HTERT RPE-1 (cell line): Measurements from ENCODE around the gene DNAJC5.
"Not testable (repeated sequence)": the region's sequence is repeated elsewhere in the genome, so short reads cannot be mapped to it uniquely, and the experiment has no call there.

Experiments used
- in situ Hi-C: fragments of 300-500 bp; cut with MboI; formaldehyde crosslinking; loops from 4 replicates; pipeline ENCODE4 v1.14.3; 2020; ENCODE audit warnings: low sequenced_read_pairs

Gene DNAJC5

GRCh38 chr20:63966172-63966943 is 71.4 kb downstream of the DNAJC5 start:
- in situ Hi-C loops = no loop called here

- in situ Hi-C loops = no loop called here
These were observed 72.0 kb downstream of the DNAJC5 start for GRCh38 chr20:63966944-63967322.

DNA sequence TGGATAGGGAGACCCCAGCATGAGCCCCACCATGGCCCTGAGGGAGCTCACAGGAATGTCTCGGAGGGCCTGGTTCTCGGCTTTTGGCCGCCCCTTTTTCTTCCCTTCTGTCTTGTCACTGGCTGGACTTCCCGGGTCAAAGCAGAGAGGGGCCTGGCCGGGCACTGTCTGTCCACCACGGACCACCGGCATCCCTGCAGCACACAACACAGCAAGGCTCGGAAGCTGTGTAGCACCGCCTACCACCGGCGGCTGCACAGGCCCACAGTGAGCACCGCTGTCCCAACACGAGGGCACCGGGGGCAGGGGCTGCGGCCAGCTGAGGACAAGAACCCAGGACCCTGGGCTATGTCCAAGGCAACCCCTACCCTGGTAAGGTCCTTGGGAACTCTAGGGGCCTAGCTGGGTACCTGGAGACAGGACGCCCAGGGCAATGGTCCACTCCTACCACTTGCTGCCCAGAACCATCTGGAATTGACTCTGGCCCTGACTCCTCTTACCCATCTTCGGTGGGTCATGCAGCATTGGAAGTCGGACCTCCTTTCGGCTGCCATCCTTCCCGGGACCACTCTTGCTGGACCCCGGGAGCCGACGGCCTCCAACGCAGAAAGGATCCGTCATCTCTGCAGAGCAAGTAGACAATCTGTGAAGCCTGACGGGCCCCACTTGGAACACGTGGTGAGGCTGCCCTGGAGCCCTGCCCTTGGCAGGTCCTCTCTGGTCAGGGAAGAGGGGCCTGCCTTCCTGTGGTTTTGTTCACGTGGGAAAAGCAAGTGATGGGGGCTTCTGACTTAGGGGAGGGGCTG is 72.6 kb downstream of the DNAJC5 start:
- in situ Hi-C loops = no loop called here

DNA sequence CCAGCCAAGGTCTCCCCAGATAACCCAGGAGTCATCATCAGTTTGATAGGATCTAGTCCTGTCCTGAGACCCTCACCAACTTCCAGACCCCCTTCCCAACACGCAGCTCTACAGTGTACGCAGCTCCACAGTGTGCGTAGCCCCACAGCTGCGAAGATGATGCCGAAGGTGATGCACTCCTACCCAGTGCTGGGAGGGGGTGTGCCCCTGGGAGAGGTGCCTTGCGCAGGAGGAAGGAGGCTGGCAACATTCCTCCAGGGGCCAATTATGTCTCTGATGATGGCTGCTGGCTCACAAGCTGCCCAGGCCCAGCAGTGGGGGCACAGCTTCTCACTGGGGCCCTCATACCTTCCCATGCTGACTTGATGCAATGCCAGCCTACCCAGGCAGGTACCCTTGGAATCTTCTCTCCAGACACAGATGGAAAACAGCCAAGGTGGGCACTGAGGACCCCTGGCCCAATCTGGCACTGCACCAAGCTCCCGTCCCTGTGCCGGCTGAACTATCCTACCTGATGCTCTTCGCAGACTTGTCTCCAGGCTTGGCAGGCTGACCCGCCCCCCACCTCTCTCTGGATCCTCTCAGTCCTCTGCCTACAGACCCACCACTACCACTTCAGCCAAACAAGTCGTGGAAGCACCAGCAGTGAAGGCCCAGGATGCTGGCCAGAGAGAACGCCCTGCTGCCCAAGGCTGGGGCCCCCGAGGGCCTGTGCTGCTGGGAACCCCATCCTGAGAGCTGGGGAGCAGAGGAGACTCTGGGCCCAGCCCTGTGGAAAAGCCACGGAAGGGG is 73.4 kb downstream of the DNAJC5 start:
- in situ Hi-C loops = no loop called here

DNA sequence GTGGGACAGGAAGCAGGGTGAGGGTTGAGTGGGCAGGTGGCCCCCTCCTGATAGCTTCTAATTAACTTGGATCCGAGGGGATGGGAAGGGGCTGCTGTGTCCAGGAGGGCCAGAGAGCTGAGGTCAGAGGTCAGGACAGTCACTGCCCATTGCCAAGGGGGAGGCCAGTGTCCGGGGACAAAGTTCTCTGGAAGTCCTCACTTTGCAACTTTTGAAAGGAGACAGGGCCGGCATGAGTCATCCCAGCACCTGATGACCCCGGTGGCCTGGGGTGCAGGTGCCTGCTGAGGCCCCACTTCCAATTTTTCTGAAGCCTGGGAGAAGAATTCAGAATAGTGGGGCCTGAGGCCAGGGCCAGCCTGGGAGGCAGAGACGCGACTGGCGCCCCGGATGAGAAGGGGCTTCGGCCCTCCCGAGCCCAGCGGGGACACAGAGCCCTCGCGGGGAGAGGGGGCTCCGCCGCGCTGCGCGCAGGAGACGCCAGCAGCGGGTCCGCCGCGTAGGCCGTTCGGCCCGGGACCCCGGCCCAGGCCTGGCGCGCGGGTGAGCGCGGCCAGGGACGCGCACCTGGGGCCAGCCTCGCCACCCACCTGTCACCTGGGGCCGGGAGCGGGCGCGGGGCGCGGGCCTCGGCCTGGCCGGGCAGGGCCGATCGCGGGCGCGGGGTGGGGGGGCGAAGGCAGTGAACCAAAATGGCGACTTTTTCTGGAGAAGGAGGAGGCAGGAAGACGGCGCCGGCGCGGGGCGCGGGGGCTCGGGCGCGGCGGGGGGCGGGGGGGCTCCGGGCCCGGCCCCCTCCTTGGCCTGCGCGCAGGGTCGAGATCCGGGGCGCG is 74.2 kb downstream of the DNAJC5 start:
- in situ Hi-C loops = no loop called here

GRCh38 chr20:63969838-63970713 is 75.2 kb downstream of the DNAJC5 start, which contains the start of gene ZNF512B:
TSS of gene ZNF512B (minus strand) at chr20:63969930. CDS start at chr20:63967950, 1,980 bp downstream.
- in situ Hi-C loops = no loop called here

GRCh38 chr20:63970714-63971431 is 75.9 kb downstream of the DNAJC5 start:
- in situ Hi-C loops = no loop called here

DNA sequence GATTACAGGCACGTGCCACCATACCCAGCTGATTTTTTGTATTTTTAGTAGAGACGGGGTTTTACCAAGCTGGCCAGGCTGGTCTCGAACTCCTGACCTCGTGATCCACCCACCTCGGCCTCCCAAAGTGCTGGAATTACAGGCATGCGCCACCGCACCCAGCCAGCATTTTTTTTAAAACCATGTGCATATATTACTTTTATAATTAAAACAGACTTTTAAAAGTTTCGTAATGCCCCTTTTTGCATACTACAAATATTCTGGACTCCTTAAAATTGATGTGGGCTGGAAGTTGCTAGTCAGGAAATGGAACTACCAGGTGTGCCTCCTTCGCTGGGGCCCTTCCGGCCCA is 77.0 kb downstream of the DNAJC5 start:
- in situ Hi-C loops = not testable (repeated sequence)

GRCh38 chr20:63972312-63973159 is 77.6 kb downstream of the DNAJC5 start:
- in situ Hi-C loops = no loop called here

DNA sequence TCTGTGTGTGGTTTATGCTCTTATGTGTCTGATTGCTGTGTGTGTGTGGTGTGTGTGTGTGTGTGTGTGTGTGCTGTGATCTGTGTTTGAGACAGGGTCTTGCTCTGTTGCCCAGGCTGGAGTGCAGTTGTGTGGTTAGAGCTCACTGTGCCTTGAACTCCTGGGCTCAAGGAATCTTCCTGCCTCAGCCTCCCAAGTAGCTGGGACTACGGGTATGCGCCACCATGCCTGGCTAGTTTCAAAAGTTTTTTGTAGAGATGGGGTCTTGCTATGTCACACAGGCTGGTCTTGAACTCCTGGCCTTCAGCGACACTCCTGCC is 78.2 kb downstream of the DNAJC5 start:
- in situ Hi-C loops = no loop called here

- in situ Hi-C loops = no loop called here
These were observed 78.9 kb downstream of the DNAJC5 start for GRCh38 chr20:63973636-63974401.

DNA sequence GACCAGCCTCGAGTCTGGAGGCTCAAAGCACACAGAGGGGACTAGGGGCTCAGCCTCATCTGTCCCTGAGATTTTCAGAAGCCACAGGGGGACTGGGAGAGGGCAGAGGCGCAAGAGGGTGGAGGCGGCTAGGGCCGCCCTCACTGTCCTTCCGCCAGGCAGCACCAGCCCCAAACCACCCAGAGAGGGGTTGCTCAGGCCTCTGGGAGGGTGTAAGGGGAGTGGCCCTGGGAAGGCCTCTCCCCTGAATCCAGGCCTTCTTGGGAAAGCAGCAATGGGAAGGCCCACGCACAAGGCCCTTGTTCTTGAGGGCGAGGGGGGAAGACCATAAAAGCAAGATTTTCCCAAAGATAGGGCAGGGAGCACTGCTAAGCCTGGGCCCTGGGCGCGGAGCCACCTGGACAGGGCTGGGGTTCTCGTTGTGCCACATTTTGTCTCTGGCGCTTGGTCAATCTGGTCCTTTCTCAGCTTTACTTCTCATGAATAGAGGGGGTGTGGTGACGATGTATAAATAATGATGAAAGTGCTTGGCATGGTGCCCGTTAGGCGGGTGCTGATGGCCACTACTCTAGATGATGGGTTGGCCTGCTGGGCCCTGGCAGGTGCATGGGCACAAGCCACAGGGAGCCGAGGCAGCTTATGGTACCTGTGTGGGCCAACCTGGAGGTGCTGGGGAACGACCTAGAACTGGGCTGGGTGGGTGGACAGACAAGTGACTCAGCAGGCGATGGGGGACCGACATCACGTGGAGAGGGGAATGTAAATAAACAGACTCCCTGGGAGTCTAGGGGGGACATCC is 79.7 kb downstream of the DNAJC5 start:
- in situ Hi-C loops = no loop called here

GRCh38 chr20:63976511-63976910 is 81.6 kb downstream of the DNAJC5 start:
- in situ Hi-C loops = not testable (repeated sequence)

DNA sequence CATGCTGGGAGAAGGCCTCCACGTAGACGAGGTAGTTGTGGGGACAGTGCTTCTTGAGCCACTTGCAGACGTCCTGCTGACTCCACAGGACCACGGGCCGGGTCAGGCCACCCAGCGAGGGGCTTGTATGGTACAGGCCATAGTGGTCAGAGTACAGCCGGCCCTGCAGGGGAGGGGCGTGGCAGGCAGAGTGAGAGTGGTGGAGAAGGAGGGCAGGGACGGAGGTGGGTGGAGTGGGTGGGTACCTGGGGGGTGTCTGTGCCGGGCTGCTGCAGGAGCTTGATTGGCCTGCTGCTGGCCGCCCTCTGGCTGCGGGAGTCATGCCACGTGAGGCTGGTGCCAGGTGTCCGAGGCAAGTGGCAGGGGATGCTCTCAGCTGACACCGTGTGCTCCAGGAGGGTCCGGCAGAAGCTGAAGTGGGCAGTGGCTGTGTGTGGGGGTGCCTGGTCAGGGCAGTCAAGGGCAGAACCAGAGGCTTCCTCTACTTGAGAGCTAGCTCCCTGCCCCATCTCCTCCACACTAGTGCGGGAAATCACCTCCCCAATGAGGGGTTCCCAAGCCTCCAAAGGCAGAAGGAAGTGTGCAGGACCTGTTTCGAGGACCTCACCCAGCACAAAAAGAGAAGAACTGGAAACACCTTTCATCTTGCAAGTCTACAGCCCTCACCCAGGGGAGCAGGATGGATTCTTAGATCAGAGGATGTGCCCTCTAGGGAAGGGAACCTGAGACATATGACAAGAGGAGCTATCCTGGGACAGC is 82.2 kb downstream of the DNAJC5 start:
- in situ Hi-C loops = no loop called here

- in situ Hi-C loops = no loop called here
These were observed 82.9 kb downstream of the DNAJC5 start for GRCh38 chr20:63977739-63978276.
